Stimulated activated effector memory CD8-positive, alpha-beta T cell treated with anti-CD3 and anti-CD28 coated beads, Interleukin-12 subunit alpha, Interleukin-12 subunit beta, amount 100 ng/mL, for 72 hours (primary cell): ENCODE measurements around the gene SEMA3C.

Source experiments
- ATAC-seq: fragments of 150-1000 bp; cut with Tn5 transposase; 2 replicates; pipeline ENCODE4 v1.10.0; 2021
- DNase-seq, 2 donors: peaks; one replicate each; pipeline ENCODE4 v3.0.0; 2021 to 2022; ENCODE audit warnings: low spot score in 2 of 2
- H3K27ac Mint-ChIP-seq: one replicate; pipeline ENCODE4 v1.8.0; 2022; ENCODE audit warnings: mild to moderate bottlenecking, mixed read lengths
- H3K36me3 Mint-ChIP-seq: one replicate; pipeline ENCODE4 v1.8.0; 2022; ENCODE audit warnings: mild to moderate bottlenecking, mixed read lengths
- H3K4me1 Mint-ChIP-seq: one replicate; pipeline ENCODE4 v1.8.0; 2022; ENCODE audit warnings: mixed read lengths
- H3K4me3 Mint-ChIP-seq: one replicate; pipeline ENCODE4 v1.8.0; 2022; ENCODE audit warnings: mild to moderate bottlenecking, mixed read lengths
- H3K9me3 Mint-ChIP-seq: one replicate; pipeline ENCODE4 v1.8.0; 2022; ENCODE audit warnings: mixed read lengths

The SEMA3C gene

DNA sequence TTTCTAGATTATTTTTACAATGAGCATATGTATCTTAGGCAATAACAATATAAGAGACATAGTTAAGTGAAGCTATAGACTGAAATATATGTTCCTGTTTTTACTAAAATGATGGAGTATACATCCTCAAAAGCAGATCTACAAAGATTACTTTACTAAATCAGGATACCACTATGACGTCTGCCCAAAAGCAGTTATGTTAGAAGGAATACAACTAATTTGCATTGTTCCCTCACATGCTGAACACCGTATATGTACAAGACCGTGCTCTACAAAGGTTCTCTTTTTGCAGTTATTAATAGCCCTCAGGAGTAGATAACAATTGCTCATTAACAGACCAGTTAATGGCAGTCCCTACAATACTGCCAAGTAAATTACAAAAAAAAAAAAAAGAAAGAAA lies 143.0 kb downstream of the SEMA3C start:
- Mint-ChIP-seq H3K36me3 (no peaks in the 10 kb centered on the region), H3K4me3 (no peak overlapping the region)
- ATAC-seq: no peak

GRCh38 chr7:80775482-80775881 lies 143.4 kb downstream of the SEMA3C start:
- H3K36me3 Mint-ChIP-seq: no peaks in the 10 kb centered on the region
- H3K4me1 Mint-ChIP-seq: no peaks in the 10 kb centered on the region
- DNase-seq (no peak), ATAC-seq (no peak)
- H3K9me3 Mint-ChIP-seq: peaks cover 21% of the 10 kb centered on the region
- H3K27ac Mint-ChIP-seq: no peak overlapping the region
- no peak overlapping the region for H3K4me3 Mint-ChIP-seq

More for the DNA sequence above, 143.0 kb downstream of the SEMA3C start:
- no peak overlapping the region for H3K27ac Mint-ChIP-seq
- DNase-seq: no peak
- H3K4me1 Mint-ChIP-seq: no peaks in the 10 kb centered on the region
- H3K9me3 Mint-ChIP-seq: peaks cover 21% of the 10 kb centered on the region

DNA sequence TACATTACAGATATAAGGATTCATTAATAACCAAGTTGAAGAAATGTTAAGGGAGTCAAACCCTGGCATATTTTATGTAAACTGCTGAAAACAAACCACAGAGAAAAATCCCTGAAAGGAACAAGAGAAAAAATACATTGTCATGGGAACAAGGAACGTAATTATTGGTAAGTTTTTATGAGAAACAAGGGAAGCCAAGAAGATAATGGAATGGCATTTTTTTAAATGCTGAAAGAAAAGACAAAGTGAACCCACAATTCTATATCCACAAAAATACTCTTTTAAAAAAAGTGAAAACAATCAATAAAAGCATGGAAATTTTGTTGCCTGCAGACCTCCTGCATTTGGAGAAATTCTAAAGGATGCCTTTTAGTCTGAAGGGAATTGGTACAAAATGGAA lies 144.0 kb downstream of the SEMA3C start:
- Mint-ChIP-seq H3K4me1 (no peaks in the 10 kb centered on the region), H3K9me3 (peaks cover 22% of the 10 kb centered on the region), H3K36me3 (no peaks in the 10 kb centered on the region), H3K4me3 (no peak overlapping the region), H3K27ac (no peak overlapping the region)
- DNase-seq: no peak
- ATAC-seq: no peak

DNA sequence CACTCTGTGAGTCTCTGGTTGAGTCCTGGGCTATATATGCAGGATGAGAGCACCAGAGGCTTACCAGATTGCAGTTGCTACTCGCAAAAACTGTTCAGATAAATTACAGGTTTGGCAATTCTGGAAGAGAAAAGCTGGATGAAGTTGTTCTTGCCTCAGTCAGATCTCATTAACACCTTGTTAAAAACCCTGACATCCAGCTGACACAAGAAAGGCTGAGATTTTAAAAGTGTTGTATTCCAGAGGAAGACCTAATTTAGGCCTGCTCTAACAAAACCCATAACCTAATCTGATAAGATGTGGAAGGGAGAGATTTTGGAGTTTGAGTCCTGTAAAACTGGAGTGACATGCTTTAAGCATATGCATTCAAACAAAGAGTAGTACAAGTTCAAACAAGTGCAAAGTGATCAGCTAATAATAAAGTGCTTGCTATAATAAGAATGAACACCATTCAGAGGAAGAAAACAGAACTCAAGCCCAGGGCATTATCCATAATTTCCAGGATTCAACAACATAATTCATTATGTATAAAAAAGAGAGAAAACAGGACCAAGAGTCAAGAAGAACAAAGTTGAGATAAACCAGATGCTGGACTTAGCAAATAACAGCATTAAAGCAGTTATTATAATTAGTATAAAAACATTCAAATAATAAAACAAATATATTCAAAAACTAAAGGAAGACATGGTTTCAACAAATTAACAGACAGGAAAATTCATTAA lies 144.9 kb downstream of the SEMA3C start:
- ATAC-seq: no peak
- Mint-ChIP-seq H3K9me3 (peaks cover 22% of the 10 kb centered on the region), H3K4me3 (no peak overlapping the region), H3K4me1 (no peaks in the 10 kb centered on the region), H3K27ac (no peak overlapping the region), H3K36me3 (no peaks in the 10 kb centered on the region)
- DNase-seq: no peak

- no peak overlapping the region for H3K4me3 Mint-ChIP-seq
- no peaks in the 10 kb centered on the region for H3K36me3 Mint-ChIP-seq
- H3K27ac Mint-ChIP-seq: no peak overlapping the region
- H3K4me1 Mint-ChIP-seq: no peaks in the 10 kb centered on the region
- peaks cover 18% of the 10 kb centered on the region for H3K9me3 Mint-ChIP-seq
- DNase-seq (no peak), ATAC-seq (no peak)
Observed at GRCh38 chr7:80772347-80772993, 146.4 kb downstream of the SEMA3C start.

DNA sequence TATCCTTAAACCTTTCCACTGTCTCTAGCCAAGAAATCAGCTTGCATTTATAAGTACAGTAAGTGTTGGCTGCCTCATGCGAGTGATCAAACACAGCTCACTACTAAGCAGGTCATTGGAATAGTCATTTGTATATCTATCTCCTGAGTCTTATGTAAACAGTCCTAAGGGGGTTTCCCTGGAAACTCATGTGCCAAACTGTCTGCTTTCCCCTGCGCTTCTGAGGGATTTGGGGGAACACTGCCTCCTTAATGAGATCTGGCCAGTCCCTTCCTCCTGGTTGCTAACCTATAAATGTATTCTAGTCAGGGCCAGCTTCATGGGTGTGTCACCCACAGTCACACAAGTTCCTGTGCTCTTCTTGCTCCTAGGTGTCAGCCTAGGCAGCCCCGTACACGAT lies 147.3 kb downstream of the SEMA3C start:
- H3K27ac Mint-ChIP-seq: no peak overlapping the region

DNA sequence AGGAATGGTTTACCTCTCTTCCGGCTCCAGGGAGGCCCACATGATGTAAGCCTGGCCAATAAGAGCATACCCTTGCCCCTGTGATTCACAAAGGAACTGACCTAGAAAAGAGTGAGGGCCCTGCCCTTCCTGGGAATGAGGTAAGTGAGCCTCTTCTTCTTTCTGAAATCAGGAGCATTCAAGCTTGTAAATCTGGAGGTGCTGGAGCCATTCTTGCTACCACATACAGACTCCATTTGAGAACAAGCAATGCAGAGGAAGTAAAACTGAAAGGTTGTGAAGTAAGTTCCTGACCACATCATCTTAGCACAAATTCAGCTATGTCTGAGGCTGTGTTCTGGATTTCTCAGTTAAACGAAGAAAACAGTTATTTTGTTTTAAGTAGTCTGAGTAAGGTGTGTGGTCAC lies 148.2 kb downstream of the SEMA3C start:
- DNase-seq: no peak
- ATAC-seq: no peak
- peaks cover 18% of the 10 kb centered on the region for H3K9me3 Mint-ChIP-seq
- no peak overlapping the region for H3K4me3 Mint-ChIP-seq
- no peak overlapping the region for H3K27ac Mint-ChIP-seq
- H3K4me1 Mint-ChIP-seq: no peaks in the 10 kb centered on the region
- H3K36me3 Mint-ChIP-seq: no peaks in the 10 kb centered on the region

More for the DNA sequence above, 147.3 kb downstream of the SEMA3C start:
- H3K4me3 Mint-ChIP-seq: no peak overlapping the region
- H3K36me3 Mint-ChIP-seq: no peaks in the 10 kb centered on the region
- H3K4me1 Mint-ChIP-seq: no peaks in the 10 kb centered on the region
- ATAC-seq: no peak
- peaks cover 18% of the 10 kb centered on the region for H3K9me3 Mint-ChIP-seq
- no peak for DNase-seq

- Mint-ChIP-seq H3K9me3 (peaks cover 18% of the 10 kb centered on the region), H3K27ac (no peak overlapping the region), H3K4me1 (no peaks in the 10 kb centered on the region), H3K4me3 (no peak overlapping the region), H3K36me3 (no peaks in the 10 kb centered on the region)
- DNase-seq: no peak
- ATAC-seq: no peak
Observed at GRCh38 chr7:80770061-80770460, 148.8 kb downstream of the SEMA3C start.

DNA sequence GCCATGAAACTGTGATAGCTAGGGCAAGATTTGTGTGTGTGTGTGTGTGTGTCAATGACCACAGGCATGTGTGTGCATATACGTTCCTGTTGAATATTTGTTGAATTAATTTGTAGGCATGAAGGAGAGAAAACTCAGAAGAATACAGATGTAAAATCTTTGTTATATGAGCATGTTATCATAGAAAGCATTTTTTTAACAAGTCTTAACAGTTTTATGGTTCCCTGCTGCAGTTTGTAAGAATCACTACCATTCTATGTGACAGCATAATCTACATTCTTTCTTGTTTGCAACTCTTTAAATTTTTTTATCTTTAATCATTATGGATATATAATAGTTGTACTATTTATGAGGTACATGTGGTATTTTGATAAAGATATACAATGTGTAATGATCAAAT lies 150.1 kb downstream of the SEMA3C start:
- ATAC-seq (no peak), DNase-seq (no peak)
- Mint-ChIP-seq H3K4me1 (no peaks in the 10 kb centered on the region), H3K27ac (no peak overlapping the region), H3K9me3 (peaks cover 10% of the 10 kb centered on the region), H3K4me3 (no peak overlapping the region), H3K36me3 (no peaks in the 10 kb centered on the region)

DNA sequence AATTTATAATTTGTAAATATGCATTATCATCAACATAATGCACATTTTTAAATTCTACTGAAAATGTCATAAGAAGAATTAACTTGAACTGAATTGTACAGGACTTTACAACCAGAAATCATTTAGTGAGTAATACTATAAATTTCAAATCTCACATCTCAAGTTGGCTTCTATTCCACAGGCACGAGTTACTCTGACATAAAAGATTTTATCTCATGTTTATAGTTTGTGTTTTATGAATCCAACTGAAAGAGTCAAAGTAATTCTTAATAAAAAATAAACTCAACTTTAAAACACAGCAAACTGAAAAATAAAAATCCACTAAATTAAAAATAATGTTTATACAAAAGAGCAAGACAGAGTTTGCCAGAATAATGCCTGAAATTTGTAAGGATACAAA lies 151.2 kb downstream of the SEMA3C start:
- no peaks in the 10 kb centered on the region for H3K36me3 Mint-ChIP-seq

DNA sequence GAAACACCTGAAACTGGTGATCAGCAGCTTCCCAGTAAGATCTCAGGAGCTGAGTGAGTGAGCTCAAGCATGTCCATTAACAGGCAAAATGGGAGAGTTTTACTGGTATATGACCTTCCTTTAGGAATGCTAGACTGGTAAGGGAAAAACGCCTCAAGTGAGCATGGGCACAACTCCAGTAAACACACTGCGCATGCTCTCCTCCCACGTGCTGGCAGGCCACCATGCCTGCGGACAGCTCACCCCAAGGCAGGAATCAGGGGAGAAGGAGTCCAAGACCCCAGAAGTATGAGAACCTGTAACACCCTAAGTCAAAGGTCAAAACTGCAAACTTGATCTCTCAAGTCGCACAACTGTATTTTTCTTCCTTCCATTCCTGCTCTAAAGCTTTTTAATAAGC lies 152.1 kb downstream of the SEMA3C start:
- H3K27ac Mint-ChIP-seq: no peak overlapping the region
- H3K4me1 Mint-ChIP-seq: no peaks in the 10 kb centered on the region
- no peaks in the 10 kb centered on the region for H3K36me3 Mint-ChIP-seq
- ATAC-seq (no peak), DNase-seq (no peak)
- peaks cover 6% of the 10 kb centered on the region for H3K9me3 Mint-ChIP-seq
- no peak overlapping the region for H3K4me3 Mint-ChIP-seq

More for the DNA sequence above, 151.2 kb downstream of the SEMA3C start:
- no peak overlapping the region for H3K4me3 Mint-ChIP-seq
- no peaks in the 10 kb centered on the region for H3K4me1 Mint-ChIP-seq
- no peak for DNase-seq
- peaks cover 6% of the 10 kb centered on the region for H3K9me3 Mint-ChIP-seq
- H3K27ac Mint-ChIP-seq: no peak overlapping the region
- ATAC-seq: no peak

DNA sequence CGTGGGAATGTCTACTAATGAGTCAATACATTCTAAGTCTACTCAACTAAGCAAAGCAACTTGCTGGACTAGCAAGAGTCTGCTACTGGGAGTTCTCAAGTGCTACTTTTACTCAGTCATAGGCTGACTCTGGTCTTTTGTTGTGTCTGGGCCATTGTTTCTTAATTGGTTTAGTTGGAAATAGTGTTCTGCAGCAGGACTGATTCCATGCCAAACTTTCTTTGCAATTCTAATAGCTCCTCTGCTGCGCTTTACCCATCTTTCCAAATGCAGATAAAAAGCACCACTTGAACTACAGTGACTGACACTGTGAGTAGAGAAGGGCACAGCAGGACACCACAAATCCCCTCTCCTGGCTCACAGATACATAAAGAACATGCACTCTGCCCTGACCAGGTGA lies 154.7 kb downstream of the SEMA3C start:
- H3K4me3 Mint-ChIP-seq: no peak overlapping the region
- no peaks in the 10 kb centered on the region for H3K4me1 Mint-ChIP-seq
- no peak overlapping the region for H3K27ac Mint-ChIP-seq
- DNase-seq (no peak), ATAC-seq (no peak)
- no peaks in the 10 kb centered on the region for H3K36me3 Mint-ChIP-seq
- no peaks in the 10 kb centered on the region for H3K9me3 Mint-ChIP-seq

GRCh38 chr7:80763704-80764103 lies 155.1 kb downstream of the SEMA3C start:
- no peaks in the 10 kb centered on the region for H3K36me3 Mint-ChIP-seq
- no peak overlapping the region for H3K27ac Mint-ChIP-seq
- no peak for DNase-seq
- no peak for ATAC-seq
- H3K9me3 Mint-ChIP-seq: no peaks in the 10 kb centered on the region
- no peak overlapping the region for H3K4me3 Mint-ChIP-seq
- H3K4me1 Mint-ChIP-seq: no peaks in the 10 kb centered on the region

GRCh38 chr7:80763289-80763688 lies 155.6 kb downstream of the SEMA3C start:
- ATAC-seq: no peak
- Mint-ChIP-seq H3K27ac (no peak overlapping the region), H3K36me3 (no peaks in the 10 kb centered on the region), H3K9me3 (no peaks in the 10 kb centered on the region), H3K4me1 (no peaks in the 10 kb centered on the region), H3K4me3 (no peak overlapping the region)
- DNase-seq: no peak

DNA sequence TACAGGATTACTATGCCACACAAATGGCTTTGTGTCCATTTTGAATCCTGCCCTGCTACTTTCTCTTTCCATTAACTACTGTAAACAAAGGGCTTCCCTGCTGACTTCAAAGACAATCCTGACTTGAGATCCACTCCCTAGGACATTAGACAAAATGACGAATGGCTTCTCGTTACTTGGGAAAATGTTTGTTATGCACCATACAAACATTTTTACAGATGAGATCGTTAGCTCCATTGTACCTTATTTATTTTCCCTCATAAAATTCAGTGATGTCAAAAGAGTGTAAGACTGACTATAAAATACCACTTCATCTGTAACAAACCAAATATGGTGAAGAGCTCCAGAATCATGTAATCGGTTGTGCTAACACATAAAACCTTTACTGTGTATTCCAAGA lies 158.6 kb downstream of the SEMA3C start:
- Mint-ChIP-seq H3K4me1 (no peaks in the 10 kb centered on the region), H3K9me3 (peaks cover 14% of the 10 kb centered on the region), H3K27ac (no peak overlapping the region), H3K36me3 (no peaks in the 10 kb centered on the region), H3K4me3 (no peak overlapping the region)
- DNase-seq: no peak
- ATAC-seq: no peak

- no peak for DNase-seq
- no peak for ATAC-seq
- no peak overlapping the region for H3K27ac Mint-ChIP-seq
- no peaks in the 10 kb centered on the region for H3K36me3 Mint-ChIP-seq
- H3K9me3 Mint-ChIP-seq: peaks cover 26% of the 10 kb centered on the region
- H3K4me3 Mint-ChIP-seq: no peak overlapping the region
- no peaks in the 10 kb centered on the region for H3K4me1 Mint-ChIP-seq
Observed at GRCh38 chr7:80752954-80753690, 165.7 kb downstream of the SEMA3C start.
